ENCODE measurements around the gene CEP295NL. TPM values are rescaled to one million over a fixed set of nuclear protein-coding genes. Genes with fewer than 3 reads are reported as not detected.

Gene CEP295NL
- total and polyA plus RNA-seq, 4 donors, result 0.39 to 8.3 (median 4.9) TPM

GRCh38 chr17:78919861-78920450, 17.0 kb upstream of the CEP295NL start:
- Histone ChIP-seq H3K27ac (ENCODE audit: low read depth in 1 of 2, low read length in 1 of 2) (peak overlapping the region in 1 of 2 donors; percentile 23), H3K4me1 (ENCODE audit: control insufficient read depth in 5 of 5, insufficient read depth in 5 of 5, low read length in 5 of 5) (peaks cover 10 to 48% (median 27%) of the 10 kb centered on the region in 5 donors), H3K9me3 (ENCODE audit: control insufficient read depth in 4 of 4, insufficient read depth in 3 of 4, low read length in 3 of 4) (no peaks in the 10 kb centered on the region), H3K9ac (ENCODE audit: insufficient read depth in 1 of 2, low read length in 2 of 2) (no peak overlapping the region), H3K27me3 (ENCODE audit: control insufficient read depth in 3 of 3, insufficient read depth in 3 of 3, low read length in 2 of 3) (no peaks in the 10 kb centered on the region), H3K4me3 (no peak overlapping the region), H3K36me3 (ENCODE audit: control insufficient read depth in 4 of 4, insufficient read depth in 4 of 4, low read length in 4 of 4) (peaks cover 0 to 2% (median 0%) of the 10 kb centered on the region in 4 donors)
- 66 to 71% methylated on average over 20 of the region's 20 CpGs for WGBS, 2 donors
- TF ChIP-seq, protein P1, sequence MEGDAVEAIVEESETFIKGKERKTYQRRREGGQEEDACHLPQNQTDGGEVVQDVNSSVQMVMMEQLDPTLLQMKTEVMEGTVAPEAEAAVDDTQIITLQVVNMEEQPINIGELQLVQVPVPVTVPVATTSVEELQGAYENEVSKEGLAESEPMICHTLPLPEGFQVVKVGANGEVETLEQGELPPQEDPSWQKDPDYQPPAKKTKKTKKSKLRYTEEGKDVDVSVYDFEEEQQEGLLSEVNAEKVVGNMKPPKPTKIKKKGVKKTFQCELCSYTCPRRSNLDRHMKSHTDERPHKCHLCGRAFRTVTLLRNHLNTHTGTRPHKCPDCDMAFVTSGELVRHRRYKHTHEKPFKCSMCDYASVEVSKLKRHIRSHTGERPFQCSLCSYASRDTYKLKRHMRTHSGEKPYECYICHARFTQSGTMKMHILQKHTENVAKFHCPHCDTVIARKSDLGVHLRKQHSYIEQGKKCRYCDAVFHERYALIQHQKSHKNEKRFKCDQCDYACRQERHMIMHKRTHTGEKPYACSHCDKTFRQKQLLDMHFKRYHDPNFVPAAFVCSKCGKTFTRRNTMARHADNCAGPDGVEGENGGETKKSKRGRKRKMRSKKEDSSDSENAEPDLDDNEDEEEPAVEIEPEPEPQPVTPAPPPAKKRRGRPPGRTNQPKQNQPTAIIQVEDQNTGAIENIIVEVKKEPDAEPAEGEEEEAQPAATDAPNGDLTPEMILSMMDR (IDR thresholded peaks at IDR 0.05; ENCODE audit: control extremely low read depth, extremely low read depth), result no peak
- ATAC-seq (ENCODE audit: insufficient read depth, low FRiP score) (no peak), DNase-seq (no peak)

DNA sequence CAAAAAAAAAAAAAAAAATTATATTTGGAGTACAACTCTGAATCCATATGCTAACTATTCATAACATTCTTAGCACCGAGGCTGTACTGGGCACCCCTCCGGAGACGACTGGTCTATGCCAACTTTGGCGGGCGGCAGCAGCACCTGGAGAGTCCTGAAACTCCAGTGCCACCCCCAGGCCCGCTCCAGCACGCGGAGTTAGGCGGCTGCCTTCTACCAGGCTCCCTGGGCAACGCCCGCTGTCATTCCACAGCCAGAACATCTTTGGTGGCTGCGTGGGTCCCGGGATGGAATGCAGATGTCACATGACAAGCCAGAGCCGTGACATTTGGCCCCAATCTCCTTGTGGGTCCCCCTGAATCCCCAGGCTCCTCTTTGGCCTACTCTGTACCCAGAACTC, 16.0 kb upstream of the CEP295NL start:
- Histone ChIP-seq H3K4me3 (no peak overlapping the region), H3K9me3 (ENCODE audit: control insufficient read depth in 4 of 4, insufficient read depth in 3 of 4, low read length in 3 of 4) (no peaks in the 10 kb centered on the region), H3K27ac (ENCODE audit: low read depth in 1 of 2, low read length in 1 of 2) (peak overlapping the region in 1 of 2 donors; percentile 59), H3K9ac (ENCODE audit: insufficient read depth in 1 of 2, low read length in 2 of 2) (no peak overlapping the region), H3K4me1 (ENCODE audit: control insufficient read depth in 5 of 5, insufficient read depth in 5 of 5, low read length in 5 of 5) (peaks cover 10 to 48% (median 27%) of the 10 kb centered on the region in 5 donors), H3K27me3 (ENCODE audit: control insufficient read depth in 3 of 3, insufficient read depth in 3 of 3, low read length in 2 of 3) (no peaks in the 10 kb centered on the region), H3K36me3 (ENCODE audit: control insufficient read depth in 4 of 4, insufficient read depth in 4 of 4, low read length in 4 of 4) (peaks cover 0 to 2% (median 0%) of the 10 kb centered on the region in 4 donors)
- 73 to 79% methylated on average over 14 of the region's 14 CpGs for WGBS, 2 donors
- TF ChIP-seq, protein P1 (IDR thresholded peaks at IDR 0.05; ENCODE audit: control extremely low read depth, extremely low read depth), result no peak
- no peak for ATAC-seq (ENCODE audit: insufficient read depth, low FRiP score)
- no peak for DNase-seq

- WGBS, 2 donors, result 56 to 73% methylated on average over 21 of the region's 21 CpGs
- ATAC-seq (ENCODE audit: insufficient read depth, low FRiP score) (no peak), DNase-seq (peak in 1 of 3 donors; percentile 15)
Observed at GRCh38 chr17:78917451-78918275, 14.7 kb upstream of the CEP295NL start.

More at GRCh38 chr17:78917451-78918275, 14.7 kb upstream of the CEP295NL start:
- peak overlapping the region in 1 of 2 donors; percentile 74 for H3K27ac ChIP-seq (ENCODE audit: low read depth in 1 of 2, low read length in 1 of 2)
- TF ChIP-seq, protein P1 (IDR thresholded peaks at IDR 0.05; ENCODE audit: control extremely low read depth, extremely low read depth), result no peak
- no peaks in the 10 kb centered on the region for H3K9me3 ChIP-seq (ENCODE audit: control insufficient read depth in 4 of 4, insufficient read depth in 3 of 4, low read length in 3 of 4)
- H3K9ac ChIP-seq (ENCODE audit: insufficient read depth in 1 of 2, low read length in 2 of 2), result no peak overlapping the region
- H3K27me3 ChIP-seq (ENCODE audit: control insufficient read depth in 3 of 3, insufficient read depth in 3 of 3, low read length in 2 of 3), result no peaks in the 10 kb centered on the region
- H3K4me3 ChIP-seq, result no peak overlapping the region
- peaks cover 5 to 36% (median 22%) of the 10 kb centered on the region in 5 donors for H3K4me1 ChIP-seq (ENCODE audit: control insufficient read depth in 5 of 5, insufficient read depth in 5 of 5, low read length in 5 of 5)
- peaks cover 0 to 2% (median 0%) of the 10 kb centered on the region in 4 donors for H3K36me3 ChIP-seq (ENCODE audit: control insufficient read depth in 4 of 4, insufficient read depth in 4 of 4, low read length in 4 of 4)

Data from lung (tissue), 12 donors.